ENCODE results near the gene FHL1.
A peak's percentile ranks its signal among the peaks of the same experiment; 100 is the strongest.

FHL1 gene

GRCh38 chrX:136260776-136261175, 113.4 kb downstream of the FHL1 start:
- peak in 1 of 3 donors; percentile 19 for DNase-seq
